ENCODE data around the gene SLC6A12. TPM values are rescaled to one million over a fixed set of nuclear protein-coding genes. Genes with fewer than 3 reads are reported as not detected.

SLC6A12 gene
- total RNA-seq, 1 experiment from 2014 or later = not detected

DNA sequence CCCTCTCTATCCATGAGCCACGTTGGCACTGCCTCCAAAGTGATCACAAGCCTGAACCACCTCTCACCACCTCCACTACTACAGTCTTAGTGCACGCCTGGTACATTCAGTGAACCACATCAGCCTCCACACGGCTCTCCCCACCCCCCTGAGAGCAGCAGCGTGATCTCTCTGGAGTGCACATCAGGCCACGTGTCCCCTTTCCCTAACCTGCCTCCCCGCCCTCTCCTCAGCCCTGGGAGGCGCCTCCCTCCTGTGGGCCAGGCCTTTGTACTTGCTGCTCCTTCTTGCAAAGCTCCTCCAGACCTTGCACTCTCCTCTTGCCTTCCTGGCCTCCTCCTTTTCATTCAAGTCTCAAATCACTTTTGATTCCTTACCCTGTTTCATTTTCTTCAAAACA, 49.8 kb downstream of the SLC6A12 start:
- Histone ChIP-seq H3K36me3 (ENCODE audit: low read depth, low read length) (no peaks in the 10 kb centered on the region), H3K4me3 (ENCODE audit: low read length) (no peak overlapping the region), H3F3A (ENCODE audit: low read length, unreplicated experiment) (no peaks in the 10 kb centered on the region), H3K27me3 (ENCODE audit: low read length) (peaks cover 17% of the 10 kb centered on the region), H3K9ac (ENCODE audit: low read length) (no peak overlapping the region), H4K20me1 (ENCODE audit: low read length) (no peaks in the 10 kb centered on the region), H3K4me2 (ENCODE audit: low read length) (no peak overlapping the region), H2AFZ (ENCODE audit: low read length) (no peak overlapping the region), H3K9me2 (replicated peaks; ENCODE audit: low read length) (no peaks in the 10 kb centered on the region), H3K4me1 (ENCODE audit: insufficient read depth, low read length) (no peaks in the 10 kb centered on the region), H3K79me2 (ENCODE audit: low read length) (no peaks in the 10 kb centered on the region), H3K9me3 (ENCODE audit: low read length) (no peaks in the 10 kb centered on the region), H3K27ac (ENCODE audit: low read length) (no peak overlapping the region)
- no TSS peak for BruUV-seq (replicated peaks)
- intact Hi-C loops (cut with micrococcal nuclease) = no loop called here
- ATAC-seq = no peak
- DNase-seq = no peak
- ChIA-PET POLR2A (ENCODE audit: unreplicated experiment) (no interaction called here), CTCF (no interaction called here)
- TF ChIP-seq EZH2 (IDR thresholded peaks at IDR 0.05; ENCODE audit: low read length, unreplicated experiment) = no peak
- TF ChIP-seq, protein P1, sequence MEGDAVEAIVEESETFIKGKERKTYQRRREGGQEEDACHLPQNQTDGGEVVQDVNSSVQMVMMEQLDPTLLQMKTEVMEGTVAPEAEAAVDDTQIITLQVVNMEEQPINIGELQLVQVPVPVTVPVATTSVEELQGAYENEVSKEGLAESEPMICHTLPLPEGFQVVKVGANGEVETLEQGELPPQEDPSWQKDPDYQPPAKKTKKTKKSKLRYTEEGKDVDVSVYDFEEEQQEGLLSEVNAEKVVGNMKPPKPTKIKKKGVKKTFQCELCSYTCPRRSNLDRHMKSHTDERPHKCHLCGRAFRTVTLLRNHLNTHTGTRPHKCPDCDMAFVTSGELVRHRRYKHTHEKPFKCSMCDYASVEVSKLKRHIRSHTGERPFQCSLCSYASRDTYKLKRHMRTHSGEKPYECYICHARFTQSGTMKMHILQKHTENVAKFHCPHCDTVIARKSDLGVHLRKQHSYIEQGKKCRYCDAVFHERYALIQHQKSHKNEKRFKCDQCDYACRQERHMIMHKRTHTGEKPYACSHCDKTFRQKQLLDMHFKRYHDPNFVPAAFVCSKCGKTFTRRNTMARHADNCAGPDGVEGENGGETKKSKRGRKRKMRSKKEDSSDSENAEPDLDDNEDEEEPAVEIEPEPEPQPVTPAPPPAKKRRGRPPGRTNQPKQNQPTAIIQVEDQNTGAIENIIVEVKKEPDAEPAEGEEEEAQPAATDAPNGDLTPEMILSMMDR (conservative IDR thresholded peaks at IDR 0.05; ENCODE audit: low read depth, low read length) = no peak
- no peak for TF ChIP-seq EZH2phosphoT487 (IDR thresholded peaks at IDR 0.05; ENCODE audit: borderline replicate concordance, low read length)

DNA sequence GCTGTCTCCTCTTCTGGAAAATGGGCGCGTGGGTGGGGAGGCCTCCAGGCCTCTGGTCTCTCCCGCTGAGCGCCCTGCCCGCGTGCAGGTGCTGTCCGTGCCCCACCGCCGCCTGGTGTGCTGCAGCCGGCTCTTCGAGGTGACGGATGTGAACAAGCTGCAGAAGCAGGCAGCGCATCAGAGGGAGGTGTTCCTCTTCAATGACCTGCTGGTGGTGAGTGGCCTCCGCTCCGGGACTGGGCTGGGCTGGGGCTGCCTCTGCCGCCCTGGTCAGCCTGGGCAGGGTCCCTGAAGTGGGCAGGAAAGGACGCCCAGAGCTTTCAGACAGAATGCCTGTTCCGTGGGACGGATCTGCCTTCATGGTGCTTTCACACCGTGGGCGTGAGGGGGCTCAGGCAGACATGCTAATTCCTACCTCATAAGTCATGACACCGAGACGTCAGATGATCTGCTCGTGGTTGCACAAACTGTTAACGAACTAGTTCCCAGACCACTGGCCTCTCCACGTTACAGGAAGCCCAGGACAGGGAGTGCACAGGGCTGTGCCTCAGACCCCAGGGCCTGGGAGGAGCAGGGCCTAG, 50.5 kb downstream of the SLC6A12 start:
- H3K27me3 ChIP-seq (ENCODE audit: low read length) = peaks cover 19% of the 10 kb centered on the region
- intact Hi-C loops (cut with micrococcal nuclease) = no loop called here
- no peak for ATAC-seq
- TF ChIP-seq, protein P1 (conservative IDR thresholded peaks at IDR 0.05; ENCODE audit: low read depth, low read length) = no peak
- TF ChIP-seq EZH2phosphoT487 (IDR thresholded peaks at IDR 0.05; ENCODE audit: borderline replicate concordance, low read length) (no peak), EZH2 (IDR thresholded peaks at IDR 0.05; ENCODE audit: low read length, unreplicated experiment) (no peak)
- no peaks in the 10 kb centered on the region for H3K9me3 ChIP-seq (ENCODE audit: low read length)
- no TSS peak for BruUV-seq (replicated peaks)
- no peaks in the 10 kb centered on the region for H3K9me2 ChIP-seq (replicated peaks; ENCODE audit: low read length)
- ChIA-PET POLR2A (ENCODE audit: unreplicated experiment) (no interaction called here), CTCF (no interaction called here)
- no peak overlapping the region for H3K27ac ChIP-seq (ENCODE audit: low read length)
- no peaks in the 10 kb centered on the region for H3K36me3 ChIP-seq (ENCODE audit: low read depth, low read length)
- no peaks in the 10 kb centered on the region for H3F3A ChIP-seq (ENCODE audit: low read length, unreplicated experiment)
- H3K9ac ChIP-seq (ENCODE audit: low read length) = no peak overlapping the region
- no peaks in the 10 kb centered on the region for H3K4me1 ChIP-seq (ENCODE audit: insufficient read depth, low read length)
- no peaks in the 10 kb centered on the region for H4K20me1 ChIP-seq (ENCODE audit: low read length)
- DNase-seq = no peak
- no peak overlapping the region for H2AFZ ChIP-seq (ENCODE audit: low read length)
- H3K4me3 ChIP-seq (ENCODE audit: low read length) = no peak overlapping the region
- no peak overlapping the region for H3K4me2 ChIP-seq (ENCODE audit: low read length)
- no peaks in the 10 kb centered on the region for H3K79me2 ChIP-seq (ENCODE audit: low read length)

DNA sequence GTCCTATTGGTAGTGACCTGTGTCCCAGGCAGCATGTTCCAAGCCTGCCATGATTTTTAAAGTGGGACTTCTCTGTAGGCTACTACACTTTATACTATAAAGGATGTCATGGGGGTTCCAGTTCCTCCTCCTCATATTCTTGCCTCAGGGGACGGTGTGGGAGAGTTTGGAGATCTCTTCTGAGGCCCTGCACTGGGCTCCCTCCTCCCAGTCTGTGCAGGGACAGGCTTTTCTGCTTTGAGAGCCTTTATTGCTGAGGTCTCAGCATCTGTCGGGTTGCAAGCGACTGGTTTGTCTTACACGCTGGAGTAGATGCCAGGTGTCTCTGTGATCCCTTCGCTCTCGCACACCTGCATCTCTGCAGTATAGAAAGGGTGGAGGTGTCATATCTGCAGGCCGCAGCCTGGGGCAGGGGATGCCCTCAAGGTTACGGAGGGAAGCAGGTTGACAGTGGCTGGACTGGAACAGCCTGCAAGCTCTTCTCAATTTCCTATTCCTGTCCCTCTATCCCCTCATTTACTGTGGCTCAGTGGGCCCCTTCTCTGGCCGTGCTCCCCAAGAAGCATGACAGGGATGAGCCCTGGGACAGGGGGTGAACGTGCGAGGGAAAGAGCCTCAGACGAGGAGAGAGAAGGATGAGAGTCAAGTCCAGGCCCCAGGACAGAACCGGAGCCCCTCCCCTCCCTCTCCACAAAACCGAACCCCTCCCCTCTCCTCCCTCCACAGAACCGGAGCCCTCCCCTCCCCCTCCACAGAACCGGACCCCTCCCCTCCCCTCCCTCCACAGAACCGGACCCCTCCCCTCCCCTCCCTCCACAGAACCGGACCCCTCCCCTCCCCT, 51.3 kb downstream of the SLC6A12 start:
- intact Hi-C loops (cut with micrococcal nuclease) = no loop called here
- no peaks in the 10 kb centered on the region for H3K79me2 ChIP-seq (ENCODE audit: low read length)
- no peaks in the 10 kb centered on the region for H3K9me3 ChIP-seq (ENCODE audit: low read length)
- ATAC-seq (no peak), DNase-seq (no peak)
- H3K9ac ChIP-seq (ENCODE audit: low read length) = no peak overlapping the region
- no peaks in the 10 kb centered on the region for H3F3A ChIP-seq (ENCODE audit: low read length, unreplicated experiment)
- CTCF ChIA-PET = no interaction called here
- no TSS peak for BruUV-seq (replicated peaks)
- TF ChIP-seq EZH2phosphoT487 (IDR thresholded peaks at IDR 0.05; ENCODE audit: borderline replicate concordance, low read length) (no peak), EZH2 (IDR thresholded peaks at IDR 0.05; ENCODE audit: low read length, unreplicated experiment) (no peak)
- TF ChIP-seq, protein P1 (conservative IDR thresholded peaks at IDR 0.05; ENCODE audit: low read depth, low read length) = no peak
- POLR2A ChIA-PET (ENCODE audit: unreplicated experiment) = no interaction called here
- no peaks in the 10 kb centered on the region for H4K20me1 ChIP-seq (ENCODE audit: low read length)
- H3K4me2 ChIP-seq (ENCODE audit: low read length) = no peak overlapping the region
- no peak overlapping the region for H3K27ac ChIP-seq (ENCODE audit: low read length)
- no peak overlapping the region for H3K4me3 ChIP-seq (ENCODE audit: low read length)
- H3K27me3 ChIP-seq (ENCODE audit: low read length) = peaks cover 19% of the 10 kb centered on the region
- H3K4me1 ChIP-seq (ENCODE audit: insufficient read depth, low read length) = no peaks in the 10 kb centered on the region
- no peaks in the 10 kb centered on the region for H3K36me3 ChIP-seq (ENCODE audit: low read depth, low read length)
- no peak overlapping the region for H2AFZ ChIP-seq (ENCODE audit: low read length)
- H3K9me2 ChIP-seq (replicated peaks; ENCODE audit: low read length) = no peaks in the 10 kb centered on the region
